KOPT-K1 (cell line): Measurements from ENCODE around the gene RICTOR.

Source experiments
- H3K27ac ChIP-seq: fragments of 200-600 bp; sonication (generic); 2 replicates; pipeline ENCODE4 v1.5.1; 2016; ENCODE audit warnings: antibody characterized with exemption, mild to moderate bottlenecking, low read depth, low read length; ENCODE audit not compliant: poor library complexity, severe bottlenecking
- H3K36me3 ChIP-seq: fragments of 200-600 bp; sonication (generic); 2 replicates; pipeline ENCODE4 v1.5.1; 2017; ENCODE audit warnings: antibody characterized with exemption, mild to moderate bottlenecking, low read length, moderate library complexity; ENCODE audit not compliant: insufficient read depth
- H3K9me3 ChIP-seq: fragments of 200-600 bp; sonication (generic); 2 replicates; pipeline ENCODE4 v1.5.1; 2017; ENCODE audit warnings: antibody characterized with exemption, low read length, mild to moderate bottlenecking; ENCODE audit not compliant: insufficient read depth, poor library complexity, severe bottlenecking

Gene RICTOR

DNA sequence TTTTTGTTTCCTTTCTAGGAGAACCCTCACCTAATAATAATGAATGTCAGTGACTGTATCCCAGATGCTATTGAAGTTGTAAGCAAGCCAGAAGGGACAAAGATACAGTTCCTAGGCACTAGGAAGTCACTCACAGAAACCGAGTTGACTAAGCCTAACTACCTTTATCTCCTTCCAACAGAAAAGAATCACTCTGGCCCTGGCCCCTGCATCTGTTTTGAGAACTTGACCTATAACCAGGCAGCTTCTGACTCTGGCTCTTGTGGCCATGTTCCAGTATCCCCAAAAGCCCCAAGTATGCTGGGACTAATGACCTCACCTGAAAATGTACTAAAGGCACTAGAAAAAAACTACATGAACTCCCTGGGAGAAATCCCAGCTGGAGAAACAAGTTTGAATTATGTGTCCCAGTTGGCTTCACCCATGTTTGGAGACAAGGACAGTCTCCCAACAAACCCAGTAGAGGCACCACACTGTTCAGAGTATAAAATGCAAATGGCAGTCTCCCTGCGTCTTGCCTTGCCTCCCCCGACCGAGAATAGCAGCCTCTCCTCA lies 141.3 kb downstream of the RICTOR start:
- H3K9me3 ChIP-seq, result no peaks in the 10 kb centered on the region
- H3K27ac ChIP-seq, result no peak overlapping the region

GRCh38 chr5:38931731-38932130 lies 142.5 kb downstream of the RICTOR start:
- no peak overlapping the region for H3K27ac ChIP-seq
- no peaks in the 10 kb centered on the region; the same call in 1 of the 2 replicates for H3K36me3 ChIP-seq
- H3K9me3 ChIP-seq, result no peaks in the 10 kb centered on the region

More for the DNA sequence above, 141.3 kb downstream of the RICTOR start:
- no peaks in the 10 kb centered on the region; the same call in 1 of the 2 replicates for H3K36me3 ChIP-seq

DNA sequence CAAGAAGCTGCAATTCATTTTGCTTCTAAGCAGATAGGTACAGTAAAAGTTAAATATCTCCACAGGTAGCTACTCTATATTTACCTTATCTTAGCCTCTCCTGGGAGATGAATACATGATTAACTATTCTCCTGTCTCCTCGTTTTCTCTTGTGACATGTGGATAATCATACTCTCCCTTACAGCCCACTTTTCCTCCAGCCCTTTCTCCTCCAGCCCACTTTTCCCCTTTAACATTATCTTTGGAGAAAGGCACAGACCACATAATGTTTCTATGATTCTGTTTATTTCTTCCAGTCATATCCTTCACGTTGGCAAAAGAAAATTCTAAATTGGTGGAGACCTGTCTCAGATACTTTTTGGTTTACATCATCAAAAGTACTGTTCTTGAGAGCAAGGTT lies 144.4 kb downstream of the RICTOR start:
- Histone ChIP-seq H3K27ac (no peak overlapping the region), H3K9me3 (no peaks in the 10 kb centered on the region), H3K36me3 (no peaks in the 10 kb centered on the region)

GRCh38 chr5:38927470-38927869 lies 146.7 kb downstream of the RICTOR start:
- no peaks in the 10 kb centered on the region for H3K36me3 ChIP-seq
- H3K9me3 ChIP-seq, result no peaks in the 10 kb centered on the region
- no peak overlapping the region for H3K27ac ChIP-seq

DNA sequence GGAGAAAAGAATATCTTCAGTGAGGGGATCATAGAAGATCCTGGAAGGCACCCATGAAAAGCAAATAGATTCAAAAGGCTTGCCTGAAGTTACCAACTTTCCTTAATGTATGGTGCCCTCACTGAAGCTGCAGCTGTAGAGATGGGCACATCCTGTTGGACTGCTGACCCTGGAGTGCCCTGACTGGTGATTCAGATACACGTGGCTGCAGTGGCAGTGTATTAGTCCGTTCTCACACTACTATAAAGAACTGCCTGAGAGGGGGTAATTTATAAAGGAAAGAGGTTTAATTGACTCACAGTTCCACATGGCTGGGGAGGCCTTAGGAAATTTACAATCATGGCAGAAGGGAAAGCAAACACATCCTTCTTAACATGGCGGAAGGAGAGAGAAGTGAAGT lies 148.1 kb downstream of the RICTOR start:
- no peaks in the 10 kb centered on the region for H3K9me3 ChIP-seq
- H3K36me3 ChIP-seq, result no peaks in the 10 kb centered on the region
- H3K27ac ChIP-seq, result no peak overlapping the region

DNA sequence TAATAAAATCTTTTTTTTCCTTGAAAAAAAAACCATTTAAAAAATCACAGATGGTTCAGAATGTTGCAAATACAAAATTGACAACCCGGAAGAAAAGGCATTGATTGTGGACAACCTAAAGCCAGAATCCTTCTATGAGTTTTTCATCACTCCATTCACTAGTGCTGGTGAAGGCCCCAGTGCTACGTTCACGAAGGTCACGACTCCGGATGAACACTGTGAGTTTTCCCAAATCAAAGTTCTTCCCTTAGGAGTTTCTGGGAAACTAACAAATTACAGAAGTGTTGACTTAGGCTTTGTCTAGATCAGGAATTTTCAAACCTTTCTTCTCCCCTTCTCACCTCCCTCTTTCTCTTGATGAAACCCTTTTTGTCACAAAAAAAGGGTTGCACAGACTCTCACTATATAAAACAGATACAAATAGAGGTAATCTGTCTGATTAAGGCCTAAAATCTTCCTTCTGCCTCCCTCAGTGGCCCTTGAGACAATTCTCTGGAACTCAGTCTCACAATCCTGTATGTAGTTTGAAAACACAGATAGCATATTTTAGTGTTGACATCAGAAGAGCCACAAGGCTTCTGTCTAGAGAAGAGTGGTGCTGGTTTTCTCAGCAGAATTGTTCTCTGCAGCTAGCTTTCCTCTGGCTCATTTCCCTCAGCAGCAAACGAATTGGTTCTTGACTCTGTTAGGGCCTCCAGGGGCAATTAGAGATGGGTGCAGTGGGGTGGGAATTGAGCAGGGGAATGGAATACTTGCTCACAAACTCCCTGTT lies 148.9 kb downstream of the RICTOR start:
- no peaks in the 10 kb centered on the region for H3K36me3 ChIP-seq
- H3K9me3 ChIP-seq, result no peaks in the 10 kb centered on the region
- H3K27ac ChIP-seq, result no peak overlapping the region

GRCh38 chr5:38923661-38924451 lies 150.3 kb downstream of the RICTOR start:
- Histone ChIP-seq H3K36me3 (no peaks in the 10 kb centered on the region), H3K27ac (no peak overlapping the region)

GRCh38 chr5:38922199-38922598 lies 152.0 kb downstream of the RICTOR start:
- no peak overlapping the region for H3K27ac ChIP-seq
- no peaks in the 10 kb centered on the region for H3K36me3 ChIP-seq
- no peaks in the 10 kb centered on the region for H3K9me3 ChIP-seq

More at GRCh38 chr5:38923661-38924451, 150.3 kb downstream of the RICTOR start:
- H3K9me3 ChIP-seq, result no peaks in the 10 kb centered on the region

- H3K9me3 ChIP-seq, result no peaks in the 10 kb centered on the region
- no peak overlapping the region for H3K27ac ChIP-seq
- no peaks in the 10 kb centered on the region for H3K36me3 ChIP-seq
Observed at GRCh38 chr5:38921174-38921573, 153.0 kb downstream of the RICTOR start.

DNA sequence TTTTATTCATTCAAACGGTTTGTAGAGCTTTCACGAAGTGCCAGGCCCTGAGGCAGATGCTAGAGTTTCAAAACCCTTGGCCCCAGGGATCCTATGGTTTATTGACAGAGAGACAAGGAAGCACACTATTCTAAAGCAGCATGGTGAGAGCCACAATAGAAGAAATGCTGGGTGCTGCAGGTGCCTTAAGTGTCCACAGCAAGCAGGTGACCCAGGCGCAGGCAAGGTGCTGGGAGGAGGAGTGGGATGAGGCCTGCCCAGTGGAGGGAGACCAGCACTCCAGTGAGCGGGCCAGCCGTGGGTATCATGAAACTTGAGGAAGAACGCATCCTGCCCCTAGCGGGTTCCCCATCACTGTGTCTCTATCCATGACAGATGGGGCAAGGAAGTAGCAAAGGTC lies 157.4 kb downstream of the RICTOR start:
- Histone ChIP-seq H3K27ac (no peak overlapping the region), H3K36me3 (no peaks in the 10 kb centered on the region), H3K9me3 (no peaks in the 10 kb centered on the region)

DNA sequence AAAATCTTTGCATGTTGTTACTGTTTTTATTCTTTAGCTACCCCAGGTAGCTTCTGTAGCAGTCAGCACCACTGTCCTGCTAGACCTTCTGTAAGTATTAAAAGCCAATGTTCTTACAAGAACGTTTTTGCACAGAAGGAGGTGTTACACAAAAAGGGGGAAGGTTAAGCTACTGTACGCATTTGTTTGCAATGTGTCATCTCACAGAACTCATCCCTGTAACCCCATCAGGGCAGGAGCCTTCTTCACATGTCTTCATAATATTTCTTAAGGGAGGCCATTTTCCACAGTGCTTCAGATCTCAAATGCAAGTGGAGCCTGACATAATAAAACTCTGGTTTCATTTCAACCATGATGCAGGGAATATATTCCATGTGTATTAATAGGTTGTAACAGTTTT lies 160.5 kb downstream of the RICTOR start:
- no peaks in the 10 kb centered on the region for H3K36me3 ChIP-seq
- H3K9me3 ChIP-seq, result peaks cover 4% of the 10 kb centered on the region
- H3K27ac ChIP-seq, result no peak overlapping the region

- H3K27ac ChIP-seq, result no peak overlapping the region
- peaks cover 9% of the 10 kb centered on the region for H3K9me3 ChIP-seq
- no peaks in the 10 kb centered on the region for H3K36me3 ChIP-seq
Observed at GRCh38 chr5:38911933-38912332, 162.3 kb downstream of the RICTOR start.

DNA sequence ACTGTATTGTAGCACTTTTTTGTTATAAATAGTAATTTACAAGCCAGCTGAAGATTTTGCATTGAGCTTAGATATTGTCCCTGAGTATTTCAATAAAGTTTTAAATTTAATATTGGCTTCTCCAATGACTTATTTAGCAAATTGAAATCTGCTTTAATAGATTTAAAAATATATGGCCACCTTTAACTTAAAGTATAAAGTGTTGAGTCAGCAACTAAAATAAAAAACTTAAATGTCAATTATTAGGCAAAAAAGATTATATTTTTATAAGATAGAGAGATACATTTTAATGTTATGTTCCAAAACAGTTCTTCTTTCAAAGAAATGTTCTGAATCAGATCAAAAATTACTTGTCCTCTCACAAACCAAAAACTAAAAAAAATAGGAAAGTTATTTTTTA lies 167.7 kb downstream of the RICTOR start:
- H3K36me3 ChIP-seq, result no peaks in the 10 kb centered on the region
- peaks cover 22% of the 10 kb centered on the region for H3K9me3 ChIP-seq

GRCh38 chr5:38905516-38905915 lies 168.7 kb downstream of the RICTOR start:
- peaks cover 22% of the 10 kb centered on the region for H3K9me3 ChIP-seq
- no peaks in the 10 kb centered on the region for H3K36me3 ChIP-seq
- H3K27ac ChIP-seq, result no peak overlapping the region

More for the DNA sequence above, 167.7 kb downstream of the RICTOR start:
- H3K27ac ChIP-seq, result no peak overlapping the region

- Histone ChIP-seq H3K27ac (no peak overlapping the region), H3K9me3 (peaks cover 13% of the 10 kb centered on the region), H3K36me3 (no peaks in the 10 kb centered on the region)
Observed at GRCh38 chr5:38899936-38900335, 174.3 kb downstream of the RICTOR start.
